Left renal cortex interstitium (tissue), 4 donors: ENCODE results near the gene DCAF16. TPM values are rescaled to one million over a fixed set of nuclear protein-coding genes. Genes with fewer than 3 reads are reported as not detected.

Experiments
- DNase-seq, 4 donors: peaks; one replicate each; pipeline ENCODE4 v3.0.0-alpha.2; 2013; ENCODE audit warnings: low read depth in 4 of 4, low spot score in 2 of 4, missing footprints in 1 of 4
- polyA plus RNA-seq, 4 donors: library from polyadenylated mRNA; unstranded; fragments of 120-200 nt; gene quantifications; one replicate each; pipeline ENCODE4 v1.2.1, GENCODE V29; 2013; ENCODE audit not compliant: insufficient read length in 4 of 4

DCAF16 gene
- polyA plus RNA-seq, 4 donors: 39.9 to 74.4 (median 58.1) TPM

- no peak for DNase-seq
These were observed 24.0 kb downstream of the DCAF16 start for GRCh38 chr4:17786567-17786966.

GRCh38 chr4:17785858-17786257 is 24.7 kb downstream of the DCAF16 start:
- no peak for DNase-seq

GRCh38 chr4:17781300-17782287 is 29.0 kb downstream of the DCAF16 start, which contains the start of gene FAM184B:
Gene FAM184B, minus strand, starts transcription at chr4:17781621. Its CDS starts 322 bp downstream, at chr4:17781299.
- no peak for DNase-seq

- DNase-seq: no peak
These were observed 29.9 kb downstream of the DCAF16 start for GRCh38 chr4:17780501-17781299.

GRCh38 chr4:17778431-17778830 is 32.1 kb downstream of the DCAF16 start:
- no peak for DNase-seq

- DNase-seq: no peak
These were observed 37.3 kb downstream of the DCAF16 start for GRCh38 chr4:17773135-17773698.

- no peak for DNase-seq
These were observed 39.2 kb downstream of the DCAF16 start for GRCh38 chr4:17771284-17771908.

- no peak for DNase-seq
These were observed 39.7 kb downstream of the DCAF16 start for GRCh38 chr4:17770845-17771244.

GRCh38 chr4:17769406-17770174 is 41.0 kb downstream of the DCAF16 start:
- no peak for DNase-seq

- no peak for DNase-seq
These were observed 43.6 kb downstream of the DCAF16 start for GRCh38 chr4:17766826-17767458.

GRCh38 chr4:17765514-17766286 is 44.9 kb downstream of the DCAF16 start:
- no peak for DNase-seq

- no peak for DNase-seq
These were observed 46.6 kb downstream of the DCAF16 start for GRCh38 chr4:17763931-17764330.

GRCh38 chr4:17763416-17763815 is 47.1 kb downstream of the DCAF16 start:
- DNase-seq: no peak

- DNase-seq: no peak
These were observed 47.8 kb downstream of the DCAF16 start for GRCh38 chr4:17762726-17763125.

GRCh38 chr4:17761062-17761461 is 49.5 kb downstream of the DCAF16 start:
- no peak for DNase-seq

GRCh38 chr4:17760626-17761025 is 49.9 kb downstream of the DCAF16 start:
- DNase-seq: no peak

GRCh38 chr4:17758485-17758884 is 52.1 kb downstream of the DCAF16 start:
- DNase-seq: no peak

- no peak for DNase-seq
These were observed 52.9 kb downstream of the DCAF16 start for GRCh38 chr4:17757621-17758020.

- DNase-seq: no peak
These were observed 56.9 kb downstream of the DCAF16 start for GRCh38 chr4:17753646-17754045.
